Activated CD8-positive, alpha-beta memory T cell treated with anti-CD3 and anti-CD28 coated beads for 1 hour (primary cell): Measurements from ENCODE around the gene MYL6.
"Not testable (repeated sequence)": the region's sequence is repeated elsewhere in the genome, so short reads cannot be mapped to it uniquely, and the experiment has no call there.

Experiments used
- DNase-seq, 2 donors: peaks; one replicate each; pipeline ENCODE4 v3.0.0-alpha.2; 2020; ENCODE audit warnings: low read depth in 1 of 2; ENCODE audit errors: extremely low read depth in 1 of 2

The MYL6 gene

DNA sequence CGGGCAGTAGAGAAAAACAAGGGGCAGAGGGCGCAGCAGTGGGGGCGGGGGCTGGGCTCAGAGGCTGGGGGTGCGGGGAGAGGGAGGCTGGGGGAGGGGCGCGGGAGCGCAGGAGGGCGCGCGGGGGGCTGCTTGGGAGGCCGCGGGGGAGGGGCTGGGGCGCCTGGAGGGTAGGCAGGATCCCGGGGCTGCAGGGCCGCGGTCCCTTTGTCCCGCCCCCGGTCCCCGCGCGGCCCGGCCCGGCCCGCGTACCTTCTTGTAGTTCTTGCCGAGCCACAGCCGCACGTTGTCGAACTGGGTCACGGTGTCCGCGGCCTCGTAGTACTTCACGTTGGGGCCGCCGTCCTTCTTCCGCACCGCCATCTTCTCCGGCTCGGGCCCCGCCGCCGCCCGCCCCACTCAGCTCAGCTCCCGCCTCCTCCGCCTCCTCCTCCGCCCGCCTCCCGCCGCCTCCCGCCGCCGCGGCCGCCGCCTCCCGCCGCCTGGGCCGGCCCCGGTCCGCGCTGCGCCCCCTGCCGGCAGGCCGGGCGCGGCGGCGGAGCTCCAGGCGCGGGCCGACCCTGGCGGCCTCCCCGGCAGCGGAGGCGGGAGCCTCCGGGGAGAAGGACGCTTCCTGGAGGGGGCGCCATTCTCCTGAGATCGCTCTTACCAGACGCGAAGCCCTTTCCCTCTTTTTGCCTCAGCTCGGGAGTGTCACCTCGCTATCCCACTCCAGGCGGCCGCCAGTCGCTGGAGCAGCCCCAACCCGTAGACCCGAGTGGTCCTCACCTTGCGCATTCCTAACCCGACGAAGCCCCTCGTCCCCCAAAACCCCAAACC is 31.1 kb downstream of the MYL6 start, which contains the start of gene SMARCC2:
TSS of gene SMARCC2 (minus strand) at position 385 of the 819 bp plus-strand sequence. CDS start at position 363, 22 bp downstream.
- peak; percentile 64 to 77 for DNase-seq

DNA sequence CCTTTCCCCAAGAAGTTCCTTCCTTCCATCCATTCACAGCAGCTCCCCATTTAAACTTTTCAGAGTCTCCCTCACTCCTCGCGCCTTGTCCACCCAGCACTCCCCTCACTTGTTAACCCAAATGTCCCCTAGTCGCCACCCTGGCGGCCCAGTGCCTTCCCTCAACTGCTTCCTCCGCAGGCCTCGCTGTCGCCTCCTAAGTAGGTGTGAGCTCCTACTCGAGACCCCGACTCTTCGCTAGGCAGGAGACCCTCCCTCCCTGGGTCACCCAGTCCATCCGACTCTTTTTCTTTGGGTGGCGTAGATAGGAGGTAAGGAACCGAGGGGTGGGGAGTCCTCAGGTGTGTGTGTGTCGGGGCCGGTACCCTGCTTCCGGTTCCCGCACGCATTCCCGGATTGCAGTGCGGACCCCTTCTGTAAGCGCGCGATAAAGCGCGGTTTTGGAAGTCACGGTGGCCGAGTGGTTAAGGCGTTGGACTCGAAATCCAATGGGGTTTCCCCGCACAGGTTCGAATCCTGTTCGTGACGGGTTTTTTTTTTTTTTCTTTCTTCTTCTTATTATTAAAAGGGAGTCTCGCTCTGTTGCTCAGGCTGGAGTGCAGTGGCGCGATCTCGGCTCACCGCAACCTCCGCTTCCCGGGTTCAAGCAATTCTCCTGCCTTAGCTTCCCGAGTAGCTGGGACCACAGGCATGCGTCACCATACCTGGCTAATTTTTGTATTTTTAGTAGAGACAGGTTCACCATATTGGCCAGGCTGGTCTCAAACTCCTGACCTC is 31.9 kb downstream of the MYL6 start:
- peak; percentile 24 to 43 for DNase-seq

DNA sequence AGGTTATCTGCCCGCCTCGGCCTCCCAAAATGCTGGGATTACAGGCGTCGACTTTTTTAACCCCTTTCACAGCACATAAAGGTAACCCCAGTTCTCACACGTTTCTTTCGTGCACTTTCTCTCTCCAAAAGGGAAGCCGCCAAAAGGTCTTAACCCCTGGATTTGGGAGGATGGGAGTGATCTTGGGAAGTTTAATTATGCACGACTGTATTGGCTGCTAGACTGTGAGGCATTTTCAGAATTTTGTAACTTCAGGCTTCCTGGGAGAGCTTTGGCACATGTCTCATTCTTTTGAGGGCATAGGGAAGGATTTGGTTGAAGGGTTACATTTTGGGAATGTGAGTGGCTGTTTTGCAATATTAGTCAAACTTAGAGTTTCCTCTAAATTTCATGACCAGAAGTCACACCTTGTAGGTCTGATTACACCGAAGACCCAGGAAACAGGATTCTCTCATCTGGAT is 32.6 kb downstream of the MYL6 start:
- no peak for DNase-seq

DNA sequence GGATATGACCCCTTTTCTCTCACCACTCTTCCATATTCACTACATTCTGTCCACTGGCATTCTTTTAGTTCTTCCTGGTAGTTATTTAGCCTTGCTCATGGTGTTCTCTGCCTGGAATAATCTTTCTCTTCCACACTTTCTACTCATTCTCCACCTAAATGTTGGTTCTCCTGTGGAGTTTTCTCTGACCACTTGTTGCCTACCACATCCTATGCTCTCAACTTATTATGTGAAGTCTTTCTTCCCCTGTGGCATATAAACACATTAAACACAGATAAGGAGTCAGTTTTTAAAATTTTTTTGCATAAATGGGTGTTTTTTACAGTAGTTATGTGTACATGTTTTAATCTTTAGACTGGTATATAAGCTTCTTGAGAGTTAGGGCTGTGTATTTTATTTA is 34.4 kb downstream of the MYL6 start:
- DNase-seq: no peak

DNA sequence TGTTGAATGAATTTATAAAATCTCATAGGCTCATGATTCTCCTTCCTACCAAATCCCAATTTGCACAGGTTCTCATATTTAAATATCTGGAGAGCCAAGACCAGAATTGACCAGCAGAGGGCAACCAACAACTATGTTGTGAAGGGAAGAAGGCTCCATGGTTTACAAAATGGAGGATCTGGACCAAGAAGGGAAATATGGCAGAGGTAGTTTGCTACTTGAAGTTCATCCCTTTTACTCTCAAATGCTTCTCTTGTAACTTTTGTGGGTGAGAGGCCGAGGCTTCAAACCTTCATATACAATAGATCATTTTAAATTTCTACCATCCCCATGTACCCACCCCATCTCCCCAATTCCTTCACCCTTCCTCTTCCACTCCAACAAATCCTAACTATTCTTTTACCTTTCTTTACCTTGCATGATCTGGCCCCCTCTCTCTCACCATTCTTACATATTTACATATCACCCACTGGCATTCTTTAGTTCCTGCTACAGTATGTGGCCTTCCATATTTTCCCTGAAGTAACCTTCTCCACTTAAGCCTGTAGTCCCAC is 34.9 kb downstream of the MYL6 start:
- DNase-seq: peak; percentile 44 to 46

GRCh38 chr12:56196818-56197550 is 38.8 kb downstream of the MYL6 start:
- DNase-seq: not testable (repeated sequence)

GRCh38 chr12:56197921-56198635 is 39.9 kb downstream of the MYL6 start:
- DNase-seq: no peak

DNA sequence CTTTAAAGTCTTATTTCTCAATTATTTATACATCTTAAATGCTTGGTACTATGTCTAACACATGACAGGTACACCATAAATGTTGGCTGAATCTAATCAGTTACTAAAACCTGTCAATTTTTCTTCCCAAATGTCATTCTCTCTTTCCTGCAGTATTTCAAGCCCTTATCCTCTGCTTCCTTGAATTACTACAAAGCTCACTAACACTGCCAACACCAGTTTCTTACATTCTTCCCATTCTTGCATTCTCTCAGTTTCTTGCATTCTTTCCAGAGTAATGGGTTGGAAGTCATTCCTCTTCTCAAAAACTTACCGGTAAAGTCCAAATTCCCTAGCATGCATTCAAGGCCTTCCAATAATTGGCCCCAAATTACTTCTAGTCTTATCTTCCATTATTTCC is 40.7 kb downstream of the MYL6 start:
- DNase-seq: no peak

DNA sequence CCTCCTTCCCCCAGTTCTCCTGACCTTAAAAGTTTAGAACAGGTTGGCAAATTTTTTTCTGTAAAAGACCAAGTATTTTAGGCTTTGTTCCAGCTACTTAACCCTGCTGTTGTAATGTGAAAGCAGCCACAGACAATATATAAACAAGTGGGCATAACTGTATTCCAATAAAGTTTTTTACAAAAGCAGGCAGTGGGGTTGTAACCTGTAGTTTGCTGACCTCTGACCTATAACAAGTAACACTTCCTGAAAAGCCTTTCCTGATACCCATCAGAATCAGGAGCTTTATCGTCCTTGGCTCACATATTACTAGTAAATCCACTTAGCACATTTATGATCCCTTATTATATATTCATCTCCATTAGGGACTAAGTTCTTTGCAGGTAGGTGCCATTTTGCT is 44.2 kb downstream of the MYL6 start:
- no peak for DNase-seq

- DNase-seq: no peak
These were observed 44.7 kb downstream of the MYL6 start for GRCh38 chr12:56202838-56203237.

DNA sequence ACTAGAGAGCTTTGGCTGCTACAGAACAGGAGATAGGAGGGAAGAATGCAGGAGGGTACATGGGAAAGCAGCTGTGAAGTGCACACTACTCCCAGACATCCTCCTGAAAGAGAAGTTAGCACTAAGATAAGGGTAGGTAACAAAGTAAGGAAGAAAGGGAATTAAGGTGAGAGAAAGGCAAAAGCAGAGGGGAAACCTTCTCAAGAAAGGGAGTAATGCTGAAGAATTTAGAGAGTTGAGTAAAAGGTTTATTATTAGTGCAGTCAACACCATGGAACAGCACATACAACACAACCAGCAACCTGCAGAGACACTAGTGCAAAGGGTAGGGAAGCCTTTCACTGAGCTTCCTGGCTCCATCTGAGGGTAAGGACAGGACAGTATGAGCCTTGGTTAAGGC is 46.1 kb downstream of the MYL6 start:
- DNase-seq: no peak

- no peak for DNase-seq
These were observed 47.3 kb downstream of the MYL6 start for GRCh38 chr12:56205445-56205844.

GRCh38 chr12:56206452-56207166 is 48.5 kb downstream of the MYL6 start:
- DNase-seq: no peak

- no peak for DNase-seq
These were observed 49.8 kb downstream of the MYL6 start for GRCh38 chr12:56208006-56208405.
